Ectodermal cell (in vitro differentiated cells): ENCODE measurements around the gene TINAG.

Experiments
- H3K27ac ChIP-seq: 2 replicates; pipeline ENCODE4 v1.7.0; 2013; ENCODE audit warnings: mild to moderate bottlenecking, low read depth, low read length; ENCODE audit not compliant: insufficient read depth, poor library complexity, severe bottlenecking
- H3K27me3 ChIP-seq: 2 replicates; pipeline ENCODE4 v1.7.0; 2013; ENCODE audit warnings: mild to moderate bottlenecking, low read length; ENCODE audit not compliant: insufficient read depth, control insufficient read depth, poor library complexity, severe bottlenecking
- H3K36me3 ChIP-seq: one replicate; pipeline ENCODE4 v1.7.0; 2013; ENCODE audit warnings: low read length; ENCODE audit not compliant: control insufficient read depth, insufficient read depth
- H3K4me1 ChIP-seq: one replicate; pipeline ENCODE4 v1.7.0; 2013; ENCODE audit warnings: low read length; ENCODE audit not compliant: control insufficient read depth, insufficient read depth
- H3K4me3 ChIP-seq: 2 replicates; pipeline ENCODE4 v1.7.0; 2013; ENCODE audit warnings: low read depth, low read length, control low read depth; ENCODE audit not compliant: insufficient read depth
- H3K9me3 ChIP-seq: 2 replicates; pipeline ENCODE4 v1.7.0; 2013; ENCODE audit warnings: mild to moderate bottlenecking, low read length, moderate library complexity; ENCODE audit not compliant: control insufficient read depth
- WGBS, 2 experiments: methylation state at CpG; one replicate each; pipeline ENCODE4 v1.1.7; 2013; ENCODE audit warnings: missing lambda C conversion rate in 2 of 2; 5-methylcytosine and 5-hydroxymethylcytosine counted together

The TINAG gene

DNA sequence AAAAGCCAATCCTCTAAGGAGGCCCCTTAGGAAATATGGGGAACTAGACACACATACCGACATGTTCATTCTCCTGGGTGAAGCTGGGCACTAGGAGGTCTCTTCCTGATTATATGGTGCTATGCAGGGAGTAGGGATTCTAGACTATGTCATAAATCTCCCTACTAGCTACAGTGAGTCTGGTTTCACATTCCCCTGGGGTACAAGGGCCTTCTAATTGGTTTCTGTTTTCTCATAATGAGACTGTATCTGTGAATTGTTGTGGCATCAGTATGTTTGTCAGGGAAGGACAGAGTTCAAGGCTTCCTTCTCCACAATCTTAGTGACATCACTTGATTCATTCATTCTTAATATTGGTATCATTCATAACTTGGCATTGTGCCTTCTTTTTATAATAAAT is 103.5 kb downstream of the TINAG start:
- Histone ChIP-seq H3K4me1 (no peaks in the 10 kb centered on the region), H3K4me3 (no peak overlapping the region), H3K9me3 (no peaks in the 10 kb centered on the region), H3K27me3 (no peaks in the 10 kb centered on the region), H3K36me3 (no peaks in the 10 kb centered on the region), H3K27ac (no peak overlapping the region)
- 92 to 100% methylated on average over 1 of the region's 1 CpG for WGBS, 2 experiments

- no peak overlapping the region for H3K27ac ChIP-seq
- WGBS, 2 experiments, result 90 to 100% methylated on average over 2 of the region's 3 CpGs
- no peaks in the 10 kb centered on the region for H3K36me3 ChIP-seq
- no peaks in the 10 kb centered on the region for H3K9me3 ChIP-seq
- H3K4me3 ChIP-seq, result no peak overlapping the region
- no peaks in the 10 kb centered on the region for H3K27me3 ChIP-seq
- H3K4me1 ChIP-seq, result no peaks in the 10 kb centered on the region
These were observed 107.3 kb downstream of the TINAG start for GRCh38 chr6:54415517-54415916.

DNA sequence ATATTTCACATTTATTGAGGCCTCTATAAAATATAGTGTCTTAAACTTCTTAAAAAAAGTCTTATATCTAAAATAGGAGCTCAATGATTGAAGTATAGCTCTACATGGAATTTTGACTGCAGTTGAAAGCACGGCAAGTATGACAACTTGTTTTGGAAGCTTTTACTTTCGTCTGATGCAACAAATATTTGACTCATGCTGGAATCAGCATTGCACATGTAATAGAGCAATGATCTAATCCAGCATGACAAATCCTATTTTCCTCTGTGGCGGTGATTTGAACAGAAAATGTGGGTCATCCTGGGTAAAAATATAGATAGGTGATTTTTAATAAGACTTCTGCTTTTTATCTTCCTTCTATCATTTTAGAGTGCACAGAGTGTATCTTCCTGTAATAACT is 111.6 kb downstream of the TINAG start:
- Histone ChIP-seq H3K4me1 (no peaks in the 10 kb centered on the region), H3K27me3 (no peaks in the 10 kb centered on the region), H3K9me3 (no peaks in the 10 kb centered on the region), H3K4me3 (no peak overlapping the region), H3K27ac (no peak overlapping the region), H3K36me3 (no peaks in the 10 kb centered on the region)
- WGBS, 2 experiments, result 88 to 95% methylated on average over 2 to 3 of the region's 3 CpGs

GRCh38 chr6:54426995-54427394 is 118.8 kb downstream of the TINAG start:
- Histone ChIP-seq H3K4me1 (no peaks in the 10 kb centered on the region), H3K36me3 (no peaks in the 10 kb centered on the region), H3K27ac (no peak overlapping the region), H3K9me3 (no peaks in the 10 kb centered on the region), H3K4me3 (no peak overlapping the region), H3K27me3 (no peaks in the 10 kb centered on the region)

DNA sequence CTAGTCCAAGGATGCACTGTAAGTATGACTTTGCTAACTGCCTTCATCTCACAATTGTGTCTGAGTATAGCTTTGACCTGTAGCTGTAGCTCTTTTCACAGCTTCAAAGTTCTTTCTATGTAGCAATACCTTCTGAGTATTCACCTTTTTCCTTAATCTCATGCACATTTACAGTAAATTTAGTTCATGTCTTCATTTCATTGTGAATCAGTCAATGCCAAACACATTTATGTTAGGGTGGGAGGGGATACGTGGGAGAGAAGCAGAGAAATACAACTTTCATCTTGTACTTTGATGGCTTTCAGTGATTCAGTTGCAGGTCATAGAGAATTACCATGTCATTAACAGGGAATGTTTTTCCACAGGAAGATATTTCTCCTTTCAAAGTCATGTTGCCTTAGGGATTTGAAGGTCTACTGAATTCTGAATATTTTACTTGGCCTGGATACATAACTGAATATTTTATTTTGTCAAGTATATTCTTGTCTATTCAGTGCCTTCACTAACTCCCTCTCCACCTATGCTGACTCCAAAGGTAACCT is 119.2 kb downstream of the TINAG start:
- H3K4me1 ChIP-seq, result no peaks in the 10 kb centered on the region
- WGBS, 2 experiments, result 67 to 94% methylated on average over 1 of the region's 1 CpG

DNA sequence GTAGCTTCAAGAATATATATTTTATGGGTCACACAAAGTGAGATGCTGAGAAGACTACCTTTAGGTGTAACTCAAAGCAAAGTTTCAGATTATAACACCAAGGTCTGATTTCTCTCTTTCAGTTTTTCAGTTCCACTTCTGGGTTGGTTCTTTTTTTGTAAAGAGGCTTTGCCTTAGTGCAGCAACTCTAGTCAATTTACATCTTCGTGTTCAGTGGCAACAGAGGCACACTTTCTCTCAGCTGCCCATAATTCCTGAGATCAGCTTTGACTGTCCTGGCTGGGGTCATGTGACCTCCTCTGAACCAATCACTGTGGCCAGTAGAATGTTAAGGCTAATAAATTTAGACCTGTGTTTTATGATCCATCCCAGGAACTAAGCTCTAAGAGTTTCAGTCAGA is 120.2 kb downstream of the TINAG start:
- H3K27ac ChIP-seq, result no peak overlapping the region
- no peaks in the 10 kb centered on the region for H3K4me1 ChIP-seq
- H3K9me3 ChIP-seq, result no peaks in the 10 kb centered on the region
- 90 to 95% methylated on average over 1 of the region's 1 CpG for WGBS, 2 experiments
- H3K4me3 ChIP-seq, result no peak overlapping the region
- no peaks in the 10 kb centered on the region for H3K36me3 ChIP-seq
- no peaks in the 10 kb centered on the region for H3K27me3 ChIP-seq

More for the DNA sequence above, 119.2 kb downstream of the TINAG start:
- Histone ChIP-seq H3K27ac (no peak overlapping the region), H3K9me3 (no peaks in the 10 kb centered on the region), H3K27me3 (no peaks in the 10 kb centered on the region), H3K36me3 (no peaks in the 10 kb centered on the region), H3K4me3 (no peak overlapping the region)

DNA sequence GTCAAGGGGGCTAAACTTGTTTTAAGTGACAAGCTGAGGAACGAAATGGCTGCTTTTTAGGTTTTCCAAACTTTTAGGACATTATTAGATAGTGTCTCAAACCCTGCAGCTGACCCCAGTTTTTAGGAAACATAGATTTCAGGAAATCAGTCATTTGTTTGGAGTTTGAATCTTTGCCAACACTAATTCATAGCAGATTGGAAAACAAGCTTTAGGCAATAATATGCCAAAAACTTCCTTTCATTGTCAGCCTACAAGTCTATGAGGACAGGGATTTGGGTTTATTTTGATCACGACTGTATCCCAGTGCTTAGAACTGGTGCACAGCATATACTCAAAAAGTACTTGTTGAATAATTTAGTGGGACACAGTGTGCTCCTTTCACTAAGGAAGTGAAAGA is 123.2 kb downstream of the TINAG start:
- no peaks in the 10 kb centered on the region for H3K27me3 ChIP-seq

More for the DNA sequence above, 123.2 kb downstream of the TINAG start:
- Histone ChIP-seq H3K9me3 (no peaks in the 10 kb centered on the region), H3K27ac (no peak overlapping the region), H3K36me3 (no peaks in the 10 kb centered on the region), H3K4me3 (no peak overlapping the region), H3K4me1 (no peaks in the 10 kb centered on the region)
- 98% methylated on average over 2 of the region's 2 CpGs for WGBS, 2 experiments
